Medulla oblongata (tissue), 1 donor: ENCODE results near the gene ABR.
"Not testable (repeated sequence)": the region's sequence is repeated elsewhere in the genome, so short reads cannot be mapped to it uniquely, and the experiment has no call there.

ENCODE experiments used
- DNase-seq: peaks from one replicate; pipeline ENCODE4 v3.0.0-alpha.2; 2015; ENCODE audit errors: extremely low spot score

The ABR gene

DNA sequence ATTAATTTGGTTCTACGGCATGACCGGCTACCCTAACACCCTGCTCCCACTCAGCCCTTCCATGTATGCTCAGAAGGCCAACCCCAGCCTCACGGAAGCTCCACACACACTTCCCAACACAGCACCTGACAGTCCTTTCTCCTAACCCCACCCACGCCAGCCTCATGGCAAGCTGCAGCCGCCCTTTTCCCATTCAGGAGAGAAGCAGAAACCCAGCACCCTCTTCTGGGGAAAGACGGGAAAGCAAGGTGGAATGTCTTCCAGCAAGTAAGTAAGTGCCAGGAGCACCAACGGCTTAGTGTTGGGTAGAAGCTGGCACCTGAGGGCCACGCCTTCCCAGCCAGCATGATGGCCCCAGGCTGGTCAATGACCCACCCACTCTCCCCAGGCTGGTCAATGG lies 32.1 kb downstream of the ABR start:
- peak; percentile 44 for DNase-seq

- no peak for DNase-seq
These were observed 33.1 kb downstream of the ABR start for GRCh38 chr17:1146561-1147265.

DNA sequence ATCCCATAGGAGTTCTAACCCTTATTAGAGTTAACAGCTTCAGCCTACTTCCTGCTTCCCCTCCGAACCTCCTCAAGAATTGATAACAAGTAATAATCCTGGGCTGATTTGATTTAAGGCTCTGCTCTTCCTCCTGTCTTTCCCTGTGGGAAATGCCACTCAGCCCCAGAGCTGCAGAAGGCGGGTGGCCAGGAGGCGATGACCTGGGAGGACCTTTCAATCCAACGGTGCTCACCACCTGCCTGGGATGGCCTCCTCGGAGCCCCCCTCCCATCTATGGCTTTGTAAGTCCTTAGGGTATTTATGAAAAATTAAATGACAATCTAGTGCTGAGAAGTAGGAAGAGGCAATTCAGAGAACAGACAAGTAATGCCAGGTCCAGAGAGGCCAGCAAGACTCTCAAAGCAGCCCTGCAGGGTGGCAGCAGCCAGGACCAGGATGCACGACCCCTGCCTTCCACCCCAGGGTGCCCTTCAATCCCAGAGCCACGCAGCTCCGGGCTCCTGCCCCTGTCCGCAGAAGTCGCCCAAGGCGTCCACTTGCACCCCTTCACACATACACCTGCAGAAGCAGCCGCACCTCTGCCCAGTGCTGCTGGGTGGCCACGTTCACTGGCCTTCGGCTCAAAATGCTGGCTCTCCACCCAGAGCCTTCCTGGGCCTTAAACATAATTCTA lies 34.3 kb downstream of the ABR start:
- no peak for DNase-seq

GRCh38 chr17:1144162-1144561 lies 35.6 kb downstream of the ABR start:
- no peak for DNase-seq

- no peak for DNase-seq
These were observed 36.2 kb downstream of the ABR start for GRCh38 chr17:1143573-1143972.

DNA sequence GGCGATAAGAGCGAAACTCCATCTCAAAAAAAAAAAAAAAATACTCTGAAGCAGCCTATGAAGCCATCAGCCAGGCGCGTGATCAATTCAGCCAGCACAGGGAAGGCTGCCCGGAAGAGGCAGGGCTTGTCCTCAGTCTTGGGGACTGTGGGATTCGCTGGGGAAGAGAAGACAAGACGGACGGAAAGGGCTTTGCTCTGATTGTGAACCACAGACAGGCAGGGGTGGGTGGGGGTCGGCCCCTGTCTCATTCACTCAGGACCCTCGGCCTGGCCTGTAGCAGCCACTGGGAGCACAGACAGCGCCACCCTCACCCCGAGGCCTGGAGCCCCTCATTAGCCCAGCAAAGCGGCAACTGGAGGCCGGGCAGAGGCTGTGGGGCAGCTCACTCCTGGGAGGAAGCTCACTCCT lies 37.2 kb downstream of the ABR start:
- peak; percentile 51 for DNase-seq

DNA sequence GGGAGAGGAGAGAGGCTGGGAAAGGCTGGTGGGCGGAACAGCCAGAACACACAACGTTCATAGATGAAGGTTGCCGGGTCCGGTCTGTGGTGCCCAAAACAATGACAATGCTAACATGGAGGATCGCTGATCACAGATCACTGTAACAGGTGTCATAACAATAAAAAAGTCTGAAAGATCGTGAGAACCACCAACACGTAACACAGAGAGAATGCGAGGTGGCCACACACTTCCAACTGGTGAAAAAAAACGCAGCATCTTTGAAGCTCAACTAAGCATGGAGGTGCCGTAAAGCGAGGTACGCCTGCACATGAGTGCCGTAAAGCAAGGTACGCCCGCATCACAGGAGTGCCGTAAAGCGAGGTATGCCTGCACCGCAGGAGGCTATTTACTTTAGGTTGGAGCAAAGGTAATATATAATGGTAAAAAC lies 42.3 kb downstream of the ABR start:
- no peak for DNase-seq

- no peak for DNase-seq
These were observed 43.0 kb downstream of the ABR start for GRCh38 chr17:1136748-1137147.

DNA sequence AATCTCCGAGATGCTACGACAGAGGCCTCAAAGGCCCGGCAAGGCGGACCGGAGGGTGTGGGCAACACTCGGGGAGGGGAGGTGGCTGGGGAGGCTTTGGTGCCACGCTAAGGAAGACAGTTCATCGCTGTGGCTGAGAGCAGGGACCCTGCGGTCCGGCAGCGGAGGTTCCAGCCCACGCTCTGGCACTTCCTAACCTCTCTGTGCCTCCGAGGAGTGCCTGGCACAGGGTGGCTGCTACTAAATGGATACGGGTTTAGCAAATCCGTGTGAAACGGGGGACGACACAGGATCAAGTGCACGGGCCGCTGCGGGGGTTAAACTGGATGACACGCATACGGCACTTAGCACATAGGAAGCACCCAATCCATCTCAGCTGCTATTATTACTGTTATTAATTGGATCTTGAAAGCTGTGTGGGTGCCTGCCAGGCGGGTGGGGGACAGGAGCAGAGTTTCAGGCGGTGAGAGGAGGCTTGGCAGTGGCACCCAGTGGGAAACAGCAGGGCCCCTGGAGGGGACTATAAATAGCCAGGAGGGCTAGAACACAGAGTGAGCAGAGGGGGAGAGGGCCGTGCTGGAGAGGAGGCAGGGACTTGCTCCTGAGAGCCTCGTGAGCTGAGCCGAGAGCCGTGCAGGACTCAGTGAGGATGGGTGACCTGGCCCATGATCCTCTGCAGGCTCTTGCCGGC lies 45.0 kb downstream of the ABR start:
- DNase-seq: no peak

DNA sequence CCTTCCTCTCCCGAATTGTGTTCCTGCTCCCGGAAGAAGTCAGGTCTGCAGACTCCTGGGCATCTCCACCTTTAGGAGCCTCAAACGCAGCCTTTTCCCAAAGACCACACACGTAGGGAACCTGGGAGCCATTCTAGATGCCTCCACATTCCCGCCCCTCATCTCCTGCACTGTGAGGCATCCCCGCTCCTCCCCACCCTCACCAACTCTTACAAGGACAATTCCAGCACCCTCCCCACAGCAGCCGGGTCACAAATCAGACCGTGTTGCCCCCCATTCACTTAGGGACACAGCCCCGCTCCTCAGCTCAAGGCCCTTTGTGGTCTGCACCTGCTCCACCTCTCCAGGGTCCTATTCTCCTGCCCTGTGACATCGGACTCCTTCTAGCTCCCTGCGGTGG lies 49.6 kb downstream of the ABR start:
- DNase-seq: no peak

DNA sequence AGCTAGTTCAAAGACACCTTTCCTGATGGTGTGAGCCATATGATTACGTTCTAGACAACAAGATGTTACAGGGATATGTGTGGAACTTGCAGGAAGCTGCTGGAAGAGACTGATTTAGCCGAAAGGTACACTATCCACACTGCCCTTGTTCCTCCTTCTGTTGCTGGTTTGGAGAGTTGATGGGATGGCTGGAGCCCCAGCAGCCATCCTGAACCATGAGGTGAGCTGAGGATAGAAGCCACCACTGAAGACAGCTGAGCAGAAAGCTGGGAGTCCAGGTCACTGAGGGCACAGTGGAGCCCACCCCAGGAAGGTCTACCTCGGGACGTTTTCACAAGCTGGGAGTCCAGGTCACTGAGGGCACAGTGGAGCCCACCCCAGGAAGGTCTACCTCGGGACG lies 51.3 kb downstream of the ABR start:
- not testable (repeated sequence) for DNase-seq

GRCh38 chr17:1126801-1127550 lies 52.8 kb downstream of the ABR start:
- DNase-seq: no peak

DNA sequence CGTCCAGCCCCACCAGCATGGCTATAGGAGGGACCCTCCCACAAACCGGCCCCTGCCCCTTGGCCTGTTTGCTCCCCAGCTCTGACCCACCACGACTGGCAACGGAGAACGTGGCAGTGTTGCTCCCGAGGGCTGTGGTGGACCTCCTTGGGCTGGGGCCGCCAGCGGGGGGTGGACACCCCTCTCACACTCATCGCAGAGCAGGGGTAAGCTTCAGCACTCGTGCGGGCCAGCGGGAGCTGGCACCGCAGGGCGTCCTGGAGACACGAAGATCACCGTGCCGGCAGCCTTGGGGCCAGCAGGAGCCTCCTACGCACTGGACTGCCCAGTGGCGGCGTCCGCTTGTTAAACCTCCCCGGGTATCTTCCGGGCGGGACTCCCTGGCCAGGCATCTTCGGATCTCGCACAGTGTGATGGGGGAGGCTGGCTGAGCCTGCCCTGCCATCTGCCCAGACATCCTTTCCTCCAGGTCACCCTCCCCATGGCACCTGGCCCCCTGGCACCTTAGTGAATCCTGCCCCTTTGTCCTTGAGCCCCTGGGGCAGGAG lies 53.5 kb downstream of the ABR start:
- DNase-seq: no peak

DNA sequence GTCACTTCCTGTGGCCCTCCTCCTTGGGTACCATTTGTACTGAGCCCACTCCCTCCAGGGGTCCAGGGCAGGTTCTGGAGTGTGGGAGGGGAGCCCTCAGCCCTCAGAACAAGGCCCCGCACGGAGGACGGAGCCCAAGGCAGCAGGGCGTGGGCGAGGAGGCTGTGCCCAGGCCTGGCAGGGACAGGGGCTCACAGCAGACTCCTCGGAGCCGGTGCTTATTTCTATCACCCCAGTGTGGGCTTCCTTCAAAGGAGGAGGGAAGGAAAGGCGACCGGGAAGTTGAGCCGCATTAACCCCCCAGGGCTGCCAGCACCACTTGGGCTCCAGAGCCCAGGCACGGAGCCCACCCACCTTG lies 54.0 kb downstream of the ABR start:
- no peak for DNase-seq

GRCh38 chr17:1124896-1125787 lies 54.6 kb downstream of the ABR start:
- DNase-seq: no peak

GRCh38 chr17:1123921-1124715 lies 55.7 kb downstream of the ABR start:
- DNase-seq: no peak

DNA sequence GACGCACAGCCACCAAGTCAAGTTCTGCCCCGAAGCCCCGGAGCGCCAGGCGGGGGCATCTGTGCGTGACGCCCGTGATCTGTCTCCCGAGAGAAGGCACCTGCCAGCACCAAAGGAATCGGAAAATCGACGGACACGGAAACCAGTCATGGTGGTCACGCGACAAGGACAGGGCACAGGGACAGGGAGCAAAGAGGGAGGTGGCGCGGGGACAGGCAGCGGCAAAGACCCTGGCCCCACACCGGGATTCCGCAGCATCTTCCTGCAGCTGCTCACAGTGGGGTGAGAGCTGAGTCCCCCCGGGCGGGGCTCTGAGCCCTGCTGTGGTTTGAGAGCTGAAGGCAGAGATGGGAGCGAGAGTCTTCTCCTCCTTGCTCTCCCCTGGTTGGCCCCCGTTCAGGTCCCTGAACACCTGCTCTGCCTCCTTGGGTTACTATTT lies 56.4 kb downstream of the ABR start:
- no peak for DNase-seq

GRCh38 chr17:1122533-1123392 lies 57.0 kb downstream of the ABR start:
- peak; percentile 81 for DNase-seq

GRCh38 chr17:1121442-1121817 lies 58.4 kb downstream of the ABR start:
- DNase-seq: not testable (repeated sequence)
